Loucy (cell line): ENCODE measurements around the gene BBS5.

Experiments used
- H2AFZ ChIP-seq: fragments of 200-600 bp; sonication (generic); 2 replicates; pipeline ENCODE4 v1.6.0; 2016; ENCODE audit warnings: antibody characterized with exemption, mild to moderate bottlenecking, low read length, moderate library complexity
- H3F3A ChIP-seq: fragments of 200-600 bp; 2 replicates; pipeline ENCODE4 v1.6.0; 2016; ENCODE audit warnings: antibody characterized with exemption, low read depth, mild to moderate bottlenecking
- H3K27me3 ChIP-seq: fragments of 200-600 bp; sonication (generic); 2 replicates; pipeline ENCODE4 v1.6.1; 2014; ENCODE audit warnings: low read length, mild to moderate bottlenecking; ENCODE audit not compliant: insufficient read depth, poor library complexity, severe bottlenecking
- H3K36me3 ChIP-seq: fragments of 200-600 bp; sonication (generic); 2 replicates; pipeline ENCODE4 v1.6.1; 2016; ENCODE audit warnings: low read length; ENCODE audit not compliant: insufficient read depth
- H3K4me1 ChIP-seq: fragments of 200-600 bp; sonication (generic); 2 replicates; pipeline ENCODE4 v1.5.1; 2014; ENCODE audit warnings: low read length, mild to moderate bottlenecking; ENCODE audit not compliant: insufficient read depth, poor library complexity, severe bottlenecking
- H3K4me2 ChIP-seq: fragments of 200-600 bp; sonication (generic); 2 replicates; pipeline ENCODE4 v1.6.0; 2014; ENCODE audit warnings: antibody characterized with exemption, low read length, low read depth, mild to moderate bottlenecking; ENCODE audit not compliant: poor library complexity, severe bottlenecking
- H3K4me3 ChIP-seq: fragments of 200-600 bp; sonication (generic); 2 replicates; pipeline ENCODE4 v1.5.1; 2014; ENCODE audit warnings: low read length, mild to moderate bottlenecking, mixed read lengths; ENCODE audit not compliant: poor library complexity, severe bottlenecking
- H3K79me2 ChIP-seq: fragments of 200-600 bp; sonication (generic); 2 replicates; pipeline ENCODE4 v1.6.1; 2014; ENCODE audit warnings: low read length; ENCODE audit not compliant: insufficient read depth
- H3K9ac ChIP-seq: fragments of 200-600 bp; sonication (generic); 2 replicates; pipeline ENCODE4 v1.6.0; 2014; ENCODE audit warnings: mild to moderate bottlenecking, low read depth, low read length, moderate library complexity; ENCODE audit not compliant: poor library complexity, severe bottlenecking
- H3K9me2 ChIP-seq: fragments of 200-600 bp; sonication (generic); replicated peaks from 2 replicates; pipeline ENCODE4 v1.6.1; 2016; ENCODE audit warnings: low read depth, low read length, mixed read lengths
- H3K9me3 ChIP-seq: fragments of 200-600 bp; sonication (generic); 2 replicates; pipeline ENCODE4 v1.6.1; 2014; ENCODE audit warnings: mild to moderate bottlenecking, antibody characterized with exemption, low read length, low read depth; ENCODE audit not compliant: insufficient read depth
- H4K20me1 ChIP-seq: fragments of 200-600 bp; sonication (generic); 2 replicates; pipeline ENCODE4 v1.6.0; 2014; ENCODE audit warnings: antibody characterized with exemption, low read length, mild to moderate bottlenecking; ENCODE audit not compliant: insufficient read depth, poor library complexity, severe bottlenecking
- CTCF ChIP-seq: fragments of 200-600 bp; sonication (generic); conservative IDR thresholded peaks from 2 replicates; pipeline ENCODE4 v1.5.1; 2014; ENCODE audit warnings: mild to moderate bottlenecking, antibody characterized with exemption, low read length
- EZH2phosphoT487 ChIP-seq: fragments of 200-600 bp; IDR thresholded peaks from 2 replicates; pipeline ENCODE4 v1.6.1; 2018; ENCODE audit warnings: antibody characterized with exemption, mild to moderate bottlenecking, moderate library complexity, borderline replicate concordance

The BBS5 gene

GRCh38 chr2:169546756-169547155 lies 67.5 kb downstream of the BBS5 start:
- H3K4me2 ChIP-seq = no peak overlapping the region
- peaks cover 15% of the 10 kb centered on the region; the same call in 1 of the 2 replicates for H3K36me3 ChIP-seq
- no peak for TF ChIP-seq EZH2phosphoT487
- no peak for TF ChIP-seq CTCF

More at GRCh38 chr2:169546756-169547155, 67.5 kb downstream of the BBS5 start:
- no peak overlapping the region for H3K4me3 ChIP-seq
- H4K20me1 ChIP-seq = no peaks in the 10 kb centered on the region
- no peaks in the 10 kb centered on the region for H3F3A ChIP-seq
- H3K9ac ChIP-seq = no peak overlapping the region
- no peak overlapping the region for H2AFZ ChIP-seq
- no peaks in the 10 kb centered on the region for H3K79me2 ChIP-seq
- H3K9me2 ChIP-seq = no peaks in the 10 kb centered on the region
- H3K9me3 ChIP-seq = no peaks in the 10 kb centered on the region
- no peaks in the 10 kb centered on the region for H3K27me3 ChIP-seq
- no peaks in the 10 kb centered on the region for H3K4me1 ChIP-seq
